Muscle of leg (tissue), 11 donors: Measurements from ENCODE around the gene SLC6A6. TPM values are rescaled to one million over a fixed set of nuclear protein-coding genes. Genes with fewer than 3 reads are reported as not detected.
A peak's percentile ranks its signal among the peaks of the same experiment; 100 is the strongest.

ENCODE experiments used
- DNase-seq: peaks from one replicate; pipeline ENCODE4 v3.0.0; 2013
- H3K27ac ChIP-seq: one replicate; pipeline ENCODE4 v1.5.1; 2013; ENCODE audit warnings: mild to moderate bottlenecking, low read length, control low read depth
- H3K27me3 ChIP-seq: one replicate; pipeline ENCODE4 v1.6.1; 2013; ENCODE audit warnings: low read length; ENCODE audit not compliant: control insufficient read depth, insufficient read depth
- H3K36me3 ChIP-seq: one replicate; pipeline ENCODE4 v1.6.1; 2013; ENCODE audit warnings: low read length; ENCODE audit not compliant: control insufficient read depth, insufficient read depth
- H3K4me1 ChIP-seq: one replicate; pipeline ENCODE4 v1.6.1; 2013; ENCODE audit warnings: low read length; ENCODE audit not compliant: control insufficient read depth, insufficient read depth
- H3K4me3 ChIP-seq: one replicate; pipeline ENCODE4 v1.5.1; 2013; ENCODE audit warnings: low read length, control low read depth
- H3K9me3 ChIP-seq: replicated peaks from 2 replicates; pipeline ENCODE4 v1.6.1; 2013; ENCODE audit warnings: low read depth, low read length; ENCODE audit not compliant: control insufficient read depth
- WGBS: methylation state at CpG from one replicate; pipeline ENCODE4 v1.1.5; 2013; ENCODE audit warnings: missing lambda C conversion rate; ENCODE audit not compliant: insufficient coverage; 5-methylcytosine and 5-hydroxymethylcytosine counted together
- polyA plus RNA-seq, 8 donors: library from polyadenylated mRNA; unstranded; fragments of 120-200 nt; gene quantifications; one replicate each; pipeline versions ENCODE4 v1.2.1 to v1.2.3, GENCODE V29; 2013; ENCODE audit warnings: inconsistent platforms in 1 of 8, low replicate concordance in 1 of 8; ENCODE audit not compliant: insufficient read length in 8 of 8, insufficient read depth in 1 of 8
- total RNA-seq: library from RNA; stranded (reverse); fragments of 120-200 nt; gene quantifications from one replicate; pipeline ENCODE4 v1.2.4, GENCODE V29; 2013

The SLC6A6 gene
- total and polyA plus RNA-seq, 9 donors = 2.6 to 4.7 (median 4.0) TPM

GRCh38 chr3:14450922-14451606 lies 48.7 kb downstream of the SLC6A6 start:
- Histone ChIP-seq H3K9me3 (no peaks in the 10 kb centered on the region), H3K4me3 (no peak overlapping the region), H3K27ac (no peak overlapping the region), H3K27me3 (peaks cover 37% of the 10 kb centered on the region), H3K36me3 (peaks cover 11% of the 10 kb centered on the region), H3K4me1 (peaks cover 46% of the 10 kb centered on the region)
- WGBS = 92% methylated on average over 4 of the region's 5 CpGs
- no peak for DNase-seq

GRCh38 chr3:14451844-14452739 lies 49.7 kb downstream of the SLC6A6 start:
- Histone ChIP-seq H3K36me3 (peaks cover 9% of the 10 kb centered on the region), H3K27me3 (peaks cover 41% of the 10 kb centered on the region), H3K4me3 (no peak overlapping the region), H3K4me1 (peaks cover 47% of the 10 kb centered on the region), H3K9me3 (no peaks in the 10 kb centered on the region), H3K27ac (peak overlapping the region; percentile 90)
- 29% methylated on average over 11 of the region's 17 CpGs for WGBS
- peak; percentile 93 for DNase-seq

- peak overlapping the region; percentile 90 for H3K27ac ChIP-seq
- DNase-seq = peak; percentile 99
- H3K4me1 ChIP-seq = peaks cover 52% of the 10 kb centered on the region
- peaks cover 44% of the 10 kb centered on the region for H3K27me3 ChIP-seq
- 6% methylated on average over 17 of the region's 25 CpGs for WGBS
- no peaks in the 10 kb centered on the region for H3K9me3 ChIP-seq
- peaks cover 5% of the 10 kb centered on the region for H3K36me3 ChIP-seq
- no peak overlapping the region for H3K4me3 ChIP-seq
These were observed 50.6 kb downstream of the SLC6A6 start for GRCh38 chr3:14452740-14453710.

- H3K4me1 ChIP-seq = peaks cover 53% of the 10 kb centered on the region
- DNase-seq = peak; percentile 64
These were observed 51.7 kb downstream of the SLC6A6 start for GRCh38 chr3:14453876-14454638.

GRCh38 chr3:14454639-14455310 lies 52.4 kb downstream of the SLC6A6 start:
- Histone ChIP-seq H3K27ac (peak overlapping the region; percentile 90), H3K27me3 (peaks cover 41% of the 10 kb centered on the region), H3K4me1 (peaks cover 53% of the 10 kb centered on the region), H3K36me3 (peaks cover 5% of the 10 kb centered on the region), H3K9me3 (no peaks in the 10 kb centered on the region), H3K4me3 (no peak overlapping the region)
- DNase-seq = peak; percentile 50
- WGBS = 86% methylated on average over 5 of the region's 8 CpGs

More at GRCh38 chr3:14453876-14454638, 51.7 kb downstream of the SLC6A6 start:
- Histone ChIP-seq H3K36me3 (peaks cover 5% of the 10 kb centered on the region), H3K27me3 (peaks cover 45% of the 10 kb centered on the region), H3K27ac (peak overlapping the region; percentile 90), H3K4me3 (no peak overlapping the region), H3K9me3 (no peaks in the 10 kb centered on the region)
- WGBS = 44% methylated on average over 18 of the region's 23 CpGs

GRCh38 chr3:14455571-14456317 lies 53.3 kb downstream of the SLC6A6 start:
- no peak for DNase-seq
- no peak overlapping the region for H3K4me3 ChIP-seq
- H3K27ac ChIP-seq = no peak overlapping the region
- peaks cover 32% of the 10 kb centered on the region for H3K27me3 ChIP-seq
- no peaks in the 10 kb centered on the region for H3K9me3 ChIP-seq
- 92% methylated on average over 4 of the region's 6 CpGs for WGBS
- H3K36me3 ChIP-seq = peaks cover 5% of the 10 kb centered on the region
- H3K4me1 ChIP-seq = peaks cover 57% of the 10 kb centered on the region

GRCh38 chr3:14456794-14457193 lies 54.4 kb downstream of the SLC6A6 start:
- peaks cover 55% of the 10 kb centered on the region for H3K4me1 ChIP-seq
- peaks cover 26% of the 10 kb centered on the region for H3K27me3 ChIP-seq
- H3K27ac ChIP-seq = no peak overlapping the region
- DNase-seq = no peak
- H3K36me3 ChIP-seq = no peaks in the 10 kb centered on the region
- H3K4me3 ChIP-seq = no peak overlapping the region
- WGBS = 90% methylated on average over 8 of the region's 8 CpGs
- H3K9me3 ChIP-seq = no peaks in the 10 kb centered on the region

- Histone ChIP-seq H3K9me3 (no peaks in the 10 kb centered on the region), H3K27me3 (peaks cover 23% of the 10 kb centered on the region), H3K4me3 (no peak overlapping the region), H3K4me1 (peaks cover 48% of the 10 kb centered on the region), H3K36me3 (no peaks in the 10 kb centered on the region), H3K27ac (no peak overlapping the region)
- DNase-seq = no peak
- WGBS = 89% methylated on average over 4 of the region's 5 CpGs
These were observed 55.1 kb downstream of the SLC6A6 start for GRCh38 chr3:14457481-14457880.
